Dendritic cell treated with granulocyte-macrophage colony-stimulating factor and Interleukin-4, amounts not matched to agents 40 ng/mL and 50 ng/mL, for 4 days (primary cell): ENCODE results near the gene LCT.
"Not testable (repeated sequence)": the region's sequence is repeated elsewhere in the genome, so short reads cannot be mapped to it uniquely, and the experiment has no call there.

Experiments used
- H3K27ac Mint-ChIP-seq: one replicate; pipeline ENCODE4 v1.8.0; 2022; ENCODE audit warnings: mild to moderate bottlenecking, mixed read lengths
- H3K27me3 Mint-ChIP-seq: one replicate; pipeline ENCODE4 v1.8.0; 2022; ENCODE audit warnings: mild to moderate bottlenecking, mixed read lengths
- H3K36me3 Mint-ChIP-seq: one replicate; pipeline ENCODE4 v1.8.0; 2022; ENCODE audit warnings: low read depth, mixed read lengths
- H3K4me1 Mint-ChIP-seq: one replicate; pipeline ENCODE4 v1.8.0; 2022; ENCODE audit warnings: low read depth, mixed read lengths
- H3K4me3 Mint-ChIP-seq: one replicate; pipeline ENCODE4 v1.8.0; 2022; ENCODE audit warnings: mild to moderate bottlenecking, moderate library complexity, mixed read lengths
- H3K9me3 Mint-ChIP-seq: one replicate; pipeline ENCODE4 v1.8.0; 2022; ENCODE audit warnings: mixed read lengths
- intact Hi-C: fragments of 100-400 bp; cut with micrococcal nuclease; formaldehyde crosslinking; loops from one replicate; pipeline ENCODE4 v1.15.0; 2022

LCT gene

DNA sequence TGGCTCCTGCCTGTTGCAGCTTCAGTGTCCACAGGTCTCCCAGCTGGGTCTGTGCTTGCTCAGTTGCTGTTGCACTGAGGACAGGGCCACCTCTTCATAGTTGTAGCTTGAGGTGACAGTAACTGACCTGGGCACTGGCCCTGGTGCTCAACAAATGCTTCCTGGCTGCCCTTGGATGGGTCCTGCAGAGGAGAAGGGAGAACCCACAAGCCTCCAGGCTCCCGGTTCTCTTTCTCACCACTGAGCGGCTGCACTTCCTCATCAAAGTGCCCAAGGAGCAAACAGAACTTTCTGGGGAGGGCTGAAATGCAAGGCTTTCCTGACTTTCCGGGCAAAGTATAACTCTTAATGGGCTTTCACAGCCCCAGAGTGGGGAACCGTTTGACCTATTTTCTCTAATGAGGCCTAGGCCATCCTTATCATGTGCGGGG lies 38.7 kb downstream of the LCT start:
- no peaks in the 10 kb centered on the region for H3K36me3 Mint-ChIP-seq
- H3K4me3 Mint-ChIP-seq, result no peak overlapping the region
- H3K27ac Mint-ChIP-seq, result peak overlapping the region; percentile 48
- H3K4me1 Mint-ChIP-seq, result peaks cover 40% of the 10 kb centered on the region
- H3K27me3 Mint-ChIP-seq, result peaks cover 4% of the 10 kb centered on the region
- H3K9me3 Mint-ChIP-seq, result no peaks in the 10 kb centered on the region
- intact Hi-C loops, result no loop called here

DNA sequence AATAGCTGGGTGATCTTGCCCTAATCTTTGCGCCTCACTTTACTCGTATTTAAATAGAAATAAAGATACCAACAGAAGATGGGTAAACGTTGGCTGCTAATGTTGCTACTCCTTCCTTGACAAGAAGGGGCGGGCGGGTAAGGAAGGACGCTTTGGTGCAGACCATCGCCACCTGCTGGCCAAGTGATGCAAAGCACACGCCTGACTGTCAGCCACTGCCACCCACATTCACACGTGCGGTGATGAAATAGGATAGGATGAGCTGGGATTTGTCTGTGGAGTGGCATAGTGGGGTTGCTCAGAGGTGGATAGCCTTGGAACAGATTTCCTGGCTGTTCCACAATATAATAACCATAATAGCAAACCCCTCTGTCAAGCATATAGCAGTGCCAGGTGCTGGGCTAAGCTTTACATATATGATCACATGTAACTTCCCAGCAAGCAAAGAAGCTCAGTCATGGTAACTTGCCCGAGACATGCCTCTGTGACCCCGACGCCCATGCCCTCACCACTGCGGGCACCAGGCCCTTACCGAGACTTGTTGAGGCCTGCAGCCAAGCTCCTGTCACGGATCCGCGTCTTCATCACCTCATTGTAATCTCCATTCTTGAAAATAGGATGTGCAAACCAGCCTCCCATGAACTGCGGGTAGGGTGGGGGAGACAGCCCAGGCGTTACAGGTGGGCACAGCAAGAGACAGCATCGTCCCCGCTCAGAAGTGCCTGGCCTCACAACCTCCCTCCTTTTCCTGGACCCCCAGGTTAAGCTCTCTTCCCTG lies 39.3 kb downstream of the LCT start:
- no peaks in the 10 kb centered on the region for H3K36me3 Mint-ChIP-seq
- H3K4me3 Mint-ChIP-seq, result no peak overlapping the region
- no peaks in the 10 kb centered on the region for H3K9me3 Mint-ChIP-seq
- intact Hi-C loops, result no loop called here
- H3K27ac Mint-ChIP-seq, result peak overlapping the region; percentile 48
- peaks cover 4% of the 10 kb centered on the region for H3K27me3 Mint-ChIP-seq
- H3K4me1 Mint-ChIP-seq, result peaks cover 40% of the 10 kb centered on the region

DNA sequence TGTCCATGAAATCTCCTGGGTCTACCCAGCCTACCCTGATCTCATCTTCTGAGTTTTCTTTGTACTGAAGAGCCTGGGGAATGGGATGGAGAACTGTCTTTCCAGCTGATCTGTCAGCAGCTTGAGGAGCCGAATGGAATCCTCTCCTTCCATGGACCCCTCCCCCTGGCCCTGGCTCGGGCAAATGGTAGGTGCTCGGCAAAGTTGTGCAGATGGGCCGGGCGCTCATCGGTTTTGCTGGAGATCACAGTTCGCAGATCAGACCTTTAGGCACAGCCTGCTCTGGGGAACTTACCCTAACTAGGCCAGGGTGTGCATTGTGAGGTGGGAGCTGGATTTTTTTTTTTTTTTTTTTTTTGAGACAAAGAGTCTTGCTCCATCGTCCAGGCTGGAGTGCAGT lies 40.4 kb downstream of the LCT start:
- H3K4me1 Mint-ChIP-seq, result peaks cover 40% of the 10 kb centered on the region
- peaks cover 4% of the 10 kb centered on the region for H3K27me3 Mint-ChIP-seq
- no peaks in the 10 kb centered on the region for H3K36me3 Mint-ChIP-seq
- intact Hi-C loops, result no loop called here
- no peaks in the 10 kb centered on the region for H3K9me3 Mint-ChIP-seq
- no peak overlapping the region for H3K27ac Mint-ChIP-seq
- H3K4me3 Mint-ChIP-seq, result no peak overlapping the region

- H3K4me3 Mint-ChIP-seq, H3K27me3 Mint-ChIP-seq, H3K27ac Mint-ChIP-seq, H3K9me3 Mint-ChIP-seq, intact Hi-C loops, H3K36me3 Mint-ChIP-seq: not testable (repeated sequence)
- H3K4me1 Mint-ChIP-seq, result peaks cover 34% of the 10 kb centered on the region
These were observed 41.3 kb downstream of the LCT start for GRCh38 chr2:135795641-135796040.

- peaks cover under 1% of the 10 kb centered on the region for H3K36me3 Mint-ChIP-seq
- peaks cover 4% of the 10 kb centered on the region for H3K27me3 Mint-ChIP-seq
- intact Hi-C loops, result no loop called here
- peaks cover 19% of the 10 kb centered on the region for H3K4me1 Mint-ChIP-seq
- no peak overlapping the region for H3K27ac Mint-ChIP-seq
- H3K9me3 Mint-ChIP-seq, result no peaks in the 10 kb centered on the region
- no peak overlapping the region for H3K4me3 Mint-ChIP-seq
These were observed 44.4 kb downstream of the LCT start for GRCh38 chr2:135792401-135793150.

- Mint-ChIP-seq H3K9me3 (no peaks in the 10 kb centered on the region), H3K27me3 (peaks cover 4% of the 10 kb centered on the region), H3K27ac (no peak overlapping the region), H3K4me3 (no peak overlapping the region), H3K36me3 (peaks cover 10% of the 10 kb centered on the region), H3K4me1 (peaks cover 16% of the 10 kb centered on the region)
- intact Hi-C loops, result no loop called here
These were observed 45.4 kb downstream of the LCT start for GRCh38 chr2:135791418-135792190.

- intact Hi-C loops, result no loop called here
- Mint-ChIP-seq H3K4me3 (no peak overlapping the region), H3K9me3 (no peaks in the 10 kb centered on the region), H3K36me3 (peaks cover 22% of the 10 kb centered on the region), H3K4me1 (peaks cover 12% of the 10 kb centered on the region), H3K27me3 (peaks cover 4% of the 10 kb centered on the region), H3K27ac (no peak overlapping the region)
These were observed 46.6 kb downstream of the LCT start for GRCh38 chr2:135790423-135790822.

- intact Hi-C loops, result loop anchor here (10.0 kb wide), 1 partner anchor 622 kb away; no protein-coding TSS in a partner anchor
- H3K36me3 Mint-ChIP-seq, result peaks cover 54% of the 10 kb centered on the region
- H3K27me3 Mint-ChIP-seq, result no peaks in the 10 kb centered on the region
- no peak overlapping the region for H3K4me3 Mint-ChIP-seq
- no peaks in the 10 kb centered on the region for H3K9me3 Mint-ChIP-seq
- H3K4me1 Mint-ChIP-seq, result no peaks in the 10 kb centered on the region
- no peak overlapping the region for H3K27ac Mint-ChIP-seq
These were observed 50.2 kb downstream of the LCT start for GRCh38 chr2:135786823-135787222.

- Mint-ChIP-seq H3K27me3 (no peaks in the 10 kb centered on the region), H3K27ac (no peak overlapping the region), H3K4me1 (no peaks in the 10 kb centered on the region), H3K9me3 (no peaks in the 10 kb centered on the region), H3K4me3 (no peak overlapping the region), H3K36me3 (peaks cover 72% of the 10 kb centered on the region)
- intact Hi-C loops, result loop anchor here (10.0 kb wide), 1 partner anchor 620 kb away; no protein-coding TSS in a partner anchor
These were observed 52.0 kb downstream of the LCT start for GRCh38 chr2:135785032-135785431.

DNA sequence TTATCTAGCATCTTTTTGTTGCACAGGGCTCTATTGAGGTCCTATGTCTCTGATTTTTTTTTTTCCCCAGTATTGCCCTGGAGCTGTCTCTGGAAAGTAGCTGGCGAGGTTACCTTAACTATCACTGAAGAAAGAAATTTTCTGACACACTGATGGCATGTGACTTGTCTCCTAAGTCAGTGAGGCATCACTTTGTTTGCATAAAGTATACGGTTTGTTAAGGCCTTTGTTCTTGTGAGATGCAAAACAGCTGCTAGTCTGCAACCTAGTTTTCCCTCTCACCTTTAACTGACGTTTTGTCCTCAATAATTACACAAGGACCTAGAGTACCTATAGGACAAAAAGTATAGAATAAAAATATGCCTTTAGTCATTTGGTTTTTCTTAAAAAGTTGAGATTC lies 53.5 kb downstream of the LCT start:
- intact Hi-C loops, result loop anchor here (10.0 kb wide), 1 partner anchor 619 kb away; no protein-coding TSS in a partner anchor
- Mint-ChIP-seq H3K36me3 (peaks cover 85% of the 10 kb centered on the region), H3K4me1 (no peaks in the 10 kb centered on the region), H3K4me3 (no peak overlapping the region), H3K9me3 (no peaks in the 10 kb centered on the region), H3K27me3 (no peaks in the 10 kb centered on the region), H3K27ac (no peak overlapping the region)

GRCh38 chr2:135782231-135782630 lies 54.8 kb downstream of the LCT start:
- Mint-ChIP-seq H3K36me3 (peaks cover 93% of the 10 kb centered on the region), H3K27me3 (no peaks in the 10 kb centered on the region), H3K4me3 (no peak overlapping the region), H3K9me3 (no peaks in the 10 kb centered on the region), H3K4me1 (no peaks in the 10 kb centered on the region), H3K27ac (no peak overlapping the region)
- intact Hi-C loops, result loop anchor here (10.0 kb wide), 1 partner anchor 617 kb away; no protein-coding TSS in a partner anchor

GRCh38 chr2:135776367-135776766 lies 60.6 kb downstream of the LCT start:
- H3K27ac Mint-ChIP-seq, result no peak overlapping the region

GRCh38 chr2:135775420-135775819 lies 61.6 kb downstream of the LCT start:
- Mint-ChIP-seq H3K27ac (no peak overlapping the region), H3K36me3 (peaks cover 92% of the 10 kb centered on the region), H3K9me3 (no peaks in the 10 kb centered on the region), H3K4me1 (peaks cover 5% of the 10 kb centered on the region), H3K4me3 (no peak overlapping the region), H3K27me3 (no peaks in the 10 kb centered on the region)
- intact Hi-C loops, result loop anchor here (5.0 kb wide), 1 partner anchor 147 kb away; no protein-coding TSS in a partner anchor

More at GRCh38 chr2:135776367-135776766, 60.6 kb downstream of the LCT start:
- Mint-ChIP-seq H3K36me3 (peaks cover 92% of the 10 kb centered on the region), H3K4me3 (no peak overlapping the region), H3K9me3 (no peaks in the 10 kb centered on the region), H3K4me1 (peaks cover 5% of the 10 kb centered on the region), H3K27me3 (no peaks in the 10 kb centered on the region)
- intact Hi-C loops, result loop anchor here (5.0 kb wide), 1 partner anchor 146 kb away; no protein-coding TSS in a partner anchor
